GM12864 (cell line): ENCODE data around the gene CHSY3.

Source experiments
- DNase-seq: peaks from one replicate; pipeline ENCODE4 v3.0.0-alpha.2; 2011; ENCODE audit warnings: low read depth
- H3K4me3 ChIP-seq: 2 replicates; pipeline ENCODE4 v1.5.1; 2011; ENCODE audit warnings: mild to moderate bottlenecking, low read depth, low read length, control low read depth
- TF ChIP-seq, protein P1 (sequence below): IDR thresholded peaks from 2 replicates; pipeline ENCODE4 v1.5.1; 2011; ENCODE audit warnings: low read depth, mild to moderate bottlenecking, moderate library complexity, low read length, control low read depth, inconsistent platforms; ENCODE audit errors: missing control alignments

Gene CHSY3

DNA sequence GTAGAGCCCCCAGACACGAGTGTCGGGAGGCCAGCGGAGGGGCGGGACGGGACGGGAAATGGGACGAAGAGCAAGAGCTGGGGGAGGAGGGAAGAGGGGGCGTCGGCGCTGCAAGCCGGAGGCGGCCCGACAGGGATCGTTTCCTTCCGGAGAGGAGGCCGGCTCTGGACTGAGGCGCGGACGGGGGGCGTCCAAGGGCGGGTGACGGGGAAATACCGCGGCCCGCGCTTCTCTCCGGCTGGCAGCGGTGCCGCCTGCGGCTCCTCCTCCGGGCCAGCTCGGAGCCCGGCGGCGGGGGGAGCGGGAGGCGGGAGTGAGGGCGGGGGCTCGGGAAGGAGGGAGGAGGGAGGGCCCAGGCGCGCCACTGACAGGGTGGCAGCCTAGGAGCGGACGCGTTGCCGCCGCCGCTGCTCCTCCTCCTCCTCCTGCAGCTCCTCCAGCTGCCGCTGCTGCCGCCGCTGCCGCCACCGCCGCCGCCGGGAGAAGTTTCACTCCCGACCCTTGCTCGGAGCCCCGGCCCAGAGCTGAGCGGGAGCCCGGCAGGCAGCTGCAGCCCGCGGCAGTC is at the start of gene CHSY3:
TSS of gene CHSY3 (plus strand) at position 364 of the 565 bp plus-strand sequence.
- TF ChIP-seq, protein P1, sequence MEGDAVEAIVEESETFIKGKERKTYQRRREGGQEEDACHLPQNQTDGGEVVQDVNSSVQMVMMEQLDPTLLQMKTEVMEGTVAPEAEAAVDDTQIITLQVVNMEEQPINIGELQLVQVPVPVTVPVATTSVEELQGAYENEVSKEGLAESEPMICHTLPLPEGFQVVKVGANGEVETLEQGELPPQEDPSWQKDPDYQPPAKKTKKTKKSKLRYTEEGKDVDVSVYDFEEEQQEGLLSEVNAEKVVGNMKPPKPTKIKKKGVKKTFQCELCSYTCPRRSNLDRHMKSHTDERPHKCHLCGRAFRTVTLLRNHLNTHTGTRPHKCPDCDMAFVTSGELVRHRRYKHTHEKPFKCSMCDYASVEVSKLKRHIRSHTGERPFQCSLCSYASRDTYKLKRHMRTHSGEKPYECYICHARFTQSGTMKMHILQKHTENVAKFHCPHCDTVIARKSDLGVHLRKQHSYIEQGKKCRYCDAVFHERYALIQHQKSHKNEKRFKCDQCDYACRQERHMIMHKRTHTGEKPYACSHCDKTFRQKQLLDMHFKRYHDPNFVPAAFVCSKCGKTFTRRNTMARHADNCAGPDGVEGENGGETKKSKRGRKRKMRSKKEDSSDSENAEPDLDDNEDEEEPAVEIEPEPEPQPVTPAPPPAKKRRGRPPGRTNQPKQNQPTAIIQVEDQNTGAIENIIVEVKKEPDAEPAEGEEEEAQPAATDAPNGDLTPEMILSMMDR: no peak
- H3K4me3 ChIP-seq: peak within 1 kb of the TSS; percentile 45
- no peak for DNase-seq

DNA sequence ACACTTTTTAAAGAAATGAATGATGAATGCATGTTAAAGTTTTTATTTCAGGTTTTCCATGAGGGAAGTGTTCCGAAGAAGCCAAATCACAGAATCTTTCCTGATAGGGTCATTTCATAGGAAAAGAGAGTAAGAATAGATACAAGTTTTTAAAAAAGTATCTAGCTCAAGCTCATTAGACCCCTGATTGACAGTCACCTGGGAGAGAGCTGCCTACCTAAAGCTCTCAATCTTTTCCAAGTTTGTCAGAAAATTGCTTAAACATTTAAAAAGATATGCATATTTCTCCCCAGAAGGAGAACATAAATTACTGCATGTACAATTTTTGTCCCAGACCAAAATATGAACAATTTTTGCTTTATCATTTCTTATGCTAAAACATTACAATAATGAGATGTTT is 47.9 kb upstream of the CHSY3 start:
- no peak overlapping the region for H3K4me3 ChIP-seq
- DNase-seq: no peak
- TF ChIP-seq, protein P1: no peak

DNA sequence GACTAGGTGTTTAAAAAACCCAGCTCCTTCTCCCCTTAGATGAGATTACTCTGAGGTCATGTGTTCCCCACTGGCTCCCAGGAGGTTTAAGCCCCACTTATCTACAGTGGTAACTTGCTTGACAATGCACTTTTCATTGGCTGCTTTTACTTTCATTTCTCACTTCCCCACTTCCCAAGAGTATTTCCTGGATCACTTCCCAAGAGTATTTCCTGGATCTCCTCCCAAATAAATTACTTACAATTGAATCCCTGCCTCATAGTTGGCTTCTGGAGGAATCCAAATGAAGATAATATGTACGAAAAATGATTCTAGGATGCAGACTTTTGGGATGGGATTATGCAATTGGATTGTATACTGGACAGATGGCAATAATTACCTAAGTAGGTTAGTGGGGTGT is 47.1 kb upstream of the CHSY3 start:
- no peak overlapping the region for H3K4me3 ChIP-seq
- TF ChIP-seq, protein P1: no peak
- no peak for DNase-seq

DNA sequence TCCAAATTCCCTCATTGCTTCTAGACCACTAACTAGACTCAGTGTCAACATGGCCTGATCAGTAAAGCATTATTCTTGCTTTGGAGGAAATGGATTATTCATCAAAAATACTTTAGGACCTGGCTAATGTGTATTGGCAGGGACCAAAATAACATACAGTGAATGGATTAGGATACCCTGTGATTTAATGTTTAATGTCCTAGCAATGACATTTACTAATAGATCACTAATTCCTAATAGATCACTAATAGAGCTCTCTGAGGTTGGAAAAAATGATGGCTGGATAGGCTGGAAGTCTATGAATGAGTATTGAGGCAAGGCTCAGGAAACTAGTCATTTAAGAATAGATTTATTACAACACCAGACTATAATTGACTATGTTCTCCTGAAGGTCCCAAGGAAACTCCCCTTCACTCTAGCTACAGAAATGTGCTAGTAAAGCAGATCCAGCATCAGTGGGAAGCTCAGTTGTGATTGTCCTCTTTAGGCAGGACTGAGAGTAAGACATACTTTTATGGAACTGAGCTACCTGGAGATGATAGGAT is 46.1 kb upstream of the CHSY3 start:
- no peak for DNase-seq
- TF ChIP-seq, protein P1: no peak
- H3K4me3 ChIP-seq: no peak overlapping the region

DNA sequence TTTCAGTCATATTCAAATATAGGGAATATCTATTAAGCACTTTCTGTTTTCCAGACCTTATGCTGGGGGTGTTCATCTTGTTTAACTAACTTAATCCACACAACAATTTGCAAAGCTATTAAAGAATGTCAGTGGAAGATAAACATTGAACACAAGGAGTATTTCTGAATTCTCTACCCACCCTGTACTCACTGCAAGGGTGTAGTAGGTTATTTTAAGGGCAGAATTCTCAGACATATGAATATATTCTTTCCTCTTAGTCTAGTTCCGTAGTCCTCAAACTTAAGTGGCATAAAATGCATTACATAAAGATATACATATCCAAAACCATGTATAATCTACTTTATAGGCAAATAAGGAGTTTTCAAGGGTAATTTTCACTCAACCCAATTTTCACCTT is 19.9 kb upstream of the CHSY3 start:
- no peak overlapping the region for H3K4me3 ChIP-seq
- no peak for DNase-seq
- TF ChIP-seq, protein P1: no peak

DNA sequence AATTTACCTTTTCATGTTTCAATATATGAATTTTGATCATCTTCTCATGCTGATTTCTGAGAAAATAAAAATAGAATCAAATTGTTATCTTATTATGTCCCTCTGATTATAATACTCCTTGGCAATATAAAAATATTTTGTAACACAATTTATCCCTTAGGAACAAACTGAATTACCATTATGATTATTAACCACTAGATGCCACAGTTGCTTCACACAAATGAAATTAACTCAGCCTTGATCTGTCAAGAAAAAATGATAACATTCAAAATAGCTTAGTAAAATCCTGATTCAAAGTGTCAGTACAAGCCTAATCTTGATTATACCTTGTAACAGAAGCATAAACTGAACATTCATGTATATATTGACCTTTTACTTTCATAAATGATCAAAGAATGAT is 4.8 kb upstream of the CHSY3 start:
- TF ChIP-seq, protein P1: no peak
- no peak overlapping the region for H3K4me3 ChIP-seq
- DNase-seq: no peak

DNA sequence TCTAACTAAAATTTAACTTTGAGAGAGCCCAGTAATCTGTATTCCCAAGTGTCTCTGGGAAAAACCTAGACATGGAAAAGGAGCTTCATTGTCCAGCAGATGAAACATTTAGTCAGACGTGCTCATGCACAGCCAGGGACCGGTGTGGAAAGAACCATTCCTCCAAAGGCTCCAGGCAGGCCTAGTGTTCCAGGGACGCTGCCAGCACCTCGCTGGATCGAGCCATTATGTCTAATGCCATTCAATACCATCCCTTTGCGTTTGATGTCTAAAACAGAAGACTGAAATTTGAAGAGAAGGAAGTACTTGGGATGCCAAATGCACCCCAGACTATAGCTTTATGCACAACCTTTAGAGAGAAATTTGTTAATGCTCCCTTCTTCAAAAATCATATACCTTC is 1.4 kb upstream of the CHSY3 start:
- TF ChIP-seq, protein P1: no peak
- DNase-seq: no peak
- H3K4me3 ChIP-seq: no peak overlapping the region
